K562 (cell line): ENCODE measurements around the gene OR2AT4. TPM values are rescaled to one million over a fixed set of nuclear protein-coding genes. Genes with fewer than 3 reads are reported as not detected.

Experiments used
- CTCF ChIP-seq, 3 experiments: IDR thresholded peaks in 2 of 3; conservative IDR thresholded peaks in 1 of 3; 2 replicates each; pipeline ENCODE4 v1.5.1; 2011 to 2012; ENCODE audit warnings: low read length in 3 of 3, mild to moderate bottlenecking in 3 of 3, control low read depth in 2 of 3, improper control_type of control experiment in 1 of 3, inconsistent platforms in 1 of 3, low read depth in 1 of 3, mixed read lengths in 1 of 3, moderate library complexity in 1 of 3; ENCODE audit not compliant: insufficient read depth in 2 of 3
- EHMT2 ChIP-seq: fragments of 450-650 bp; IDR thresholded peaks from 2 replicates; pipeline ENCODE4 v1.6.1; 2018; ENCODE audit warnings: antibody characterized with exemption
- ERF ChIP-seq: fragments of 450-650 bp; formaldehyde crosslinking; IDR thresholded peaks from 2 replicates; pipeline ENCODE4 v1.4.0; 2020; ENCODE audit warnings: mild to moderate bottlenecking, mixed read lengths
- ETV5 ChIP-seq: sonication (generic); formaldehyde crosslinking; IDR thresholded peaks from 2 replicates; pipeline ENCODE4 v1.4.0; 2020; ENCODE audit warnings: low read depth, mild to moderate bottlenecking, missing genetic modification reagents
- KLF6 ChIP-seq: fragments of 250-450 bp; sonication (Bioruptor Pico); IDR thresholded peaks from 2 replicates; pipeline ENCODE4 v1.4.0; 2020; ENCODE audit warnings: mild to moderate bottlenecking, moderate library complexity, borderline replicate concordance
- NEUROD1 ChIP-seq: fragments of 150-350 bp; IDR thresholded peaks from 2 replicates; pipeline ENCODE4 v1.6.1; 2014; ENCODE audit warnings: borderline replicate concordance, low read length, low read depth; ENCODE audit not compliant: partially characterized antibody
- SMARCE1 ChIP-seq: fragments of 450-650 bp; IDR thresholded peaks from 2 replicates; pipeline ENCODE4 v1.7.1; 2016; ENCODE audit warnings: mild to moderate bottlenecking
- SP1 ChIP-seq: sonication (generic); formaldehyde crosslinking; IDR thresholded peaks from 2 replicates; pipeline ENCODE4 v1.8.1; 2022; ENCODE audit warnings: mild to moderate bottlenecking, missing genetic modification reagents
- TCF3 ChIP-seq: sonication (generic); formaldehyde crosslinking; IDR thresholded peaks from 2 replicates; pipeline ENCODE4 v1.4.0; 2020; ENCODE audit warnings: mild to moderate bottlenecking, missing genetic modification reagents
- TEAD4 ChIP-seq, 2 experiments: sonication (generic) in 1 of 2; formaldehyde crosslinking in 1 of 2; IDR thresholded peaks; 2 replicates each; pipeline versions ENCODE4 v1.6.1 to v1.8.0; 2012 to 2022; ENCODE audit warnings: borderline replicate concordance in 1 of 2, inconsistent platforms in 1 of 2, low read length in 1 of 2, mild to moderate bottlenecking in 1 of 2, missing genetic modification reagents in 1 of 2
- VEZF1 ChIP-seq: fragments of 200-800 bp; sonication (Bioruptor generic); IDR thresholded peaks from 2 replicates; pipeline ENCODE4 v1.6.1; 2017; ENCODE audit warnings: missing genetic modification characterization, missing compliant biosample characterization
- ZNF197 ChIP-seq: fragments of 200-800 bp; sonication (Bioruptor generic); IDR thresholded peaks from 2 replicates; pipeline ENCODE4 v1.6.1; 2016; ENCODE audit warnings: low read depth, missing genetic modification characterization, missing compliant biosample characterization
- ZNF592 ChIP-seq: fragments of 450-650 bp; IDR thresholded peaks from 2 replicates; pipeline ENCODE4 v1.6.1; 2017; ENCODE audit warnings: antibody characterized with exemption, mild to moderate bottlenecking
- ZNF668 ChIP-seq: fragments of 250-450 bp; sonication (Bioruptor Pico); IDR thresholded peaks from 2 replicates; pipeline ENCODE4 v1.8.0; 2022; ENCODE audit warnings: mild to moderate bottlenecking, inconsistent platforms
- polyA plus RNA-seq, 8 experiments: library from polyadenylated mRNA; depleted of rRNA in 4 of 8; stranded (reverse) in 5 of 8; unstranded in 3 of 8; fragments of >200 nt; fragmentation: Nextera tagmentation in 2 of 8; fragmentation: Illumina TruSeq in 1 of 8; extraction: Ambion mirVana in 2 of 8; extraction: Trizol in 1 of 8; gene quantifications; 2 replicates each; pipeline versions ENCODE4 v1.2.1 to v1.2.3, GENCODE V29; 2011 to 2014; ENCODE audit warnings: inconsistent platforms in 1 of 8, missing spikeins in 1 of 8
- total RNA-seq, 7 experiments: library from RNA; depleted of rRNA in 6 of 7; stranded (reverse); fragments of >200 nt in 6 of 7; fragmentation: Illumina TruSeq in 2 of 7; extraction: Trizol in 2 of 7; gene quantifications; 2 replicates each; pipeline versions ENCODE4 v1.2.1 to v1.2.3, GENCODE V29; 2011 to 2021; ENCODE audit warnings: low replicate concordance in 1 of 7

The OR2AT4 gene
- total and polyA plus RNA-seq, 9 of the 15 experiments (the other 6 are each of a cell fraction or from before 2014, with no cell fraction given), result 0.86 to 3.1 (median 2.0) TPM

GRCh38 chr11:75096456-75097172, at the start of gene OR2AT4 (continued):
- TF ChIP-seq ETV5 (CRISPR knock-in tag) (peak; percentile 91), SP1 (CRISPR knock-in tag) (0 out of 2 replicates have a peak, but pooled peaks have one; percentile 55), VEZF1 (peak; percentile 69), ZNF197 (peak; percentile 61; the same call in 1 of the 2 replicates), TEAD4 (IDR thresholded peaks at IDR 0.05; ENCODE audit: low read length) (peak; percentile 84), TEAD4 (CRISPR knock-in tag; IDR thresholded peaks at IDR 0.05; ENCODE audit: borderline replicate concordance) (no peak), ZNF592 (peak; percentile 76), SMARCE1 (peak; percentile 72; the same call in 1 of the 2 replicates), NEUROD1 (peak; percentile 73), TCF3 (CRISPR knock-in tag) (peak; percentile 93), CTCF (IDR thresholded peaks at IDR 0.05 in 2 of 3, conservative IDR thresholded peaks at IDR 0.05 in 1 of 3; ENCODE audit: insufficient read depth in 2 of 3, low read depth in 1 of 3, low read length in 3 of 3) (0 out of 6 replicates have a peak, but pooled peaks of 1 of the 3 experiments have one; percentile 1), ZNF668 (no peak), KLF6 (CRISPR knock-in tag) (no peak), EHMT2 (peak; percentile 49; the same call in 1 of the 2 replicates), ERF (no peak)
